Stimulated activated CD4-positive, alpha-beta T cell treated with anti-CD3 and anti-CD28 coated beads, Interleukin-2, amount 100 ng/mL, for 48 hours (primary cell): ENCODE data around the gene AGBL3.
"Not testable (repeated sequence)": the region's sequence is repeated elsewhere in the genome, so short reads cannot be mapped to it uniquely, and the experiment has no call there.

Source experiments
- DNase-seq, 2 donors: peaks; one replicate each; pipeline ENCODE4 v3.0.0-alpha.2; 2020

Gene AGBL3

DNA sequence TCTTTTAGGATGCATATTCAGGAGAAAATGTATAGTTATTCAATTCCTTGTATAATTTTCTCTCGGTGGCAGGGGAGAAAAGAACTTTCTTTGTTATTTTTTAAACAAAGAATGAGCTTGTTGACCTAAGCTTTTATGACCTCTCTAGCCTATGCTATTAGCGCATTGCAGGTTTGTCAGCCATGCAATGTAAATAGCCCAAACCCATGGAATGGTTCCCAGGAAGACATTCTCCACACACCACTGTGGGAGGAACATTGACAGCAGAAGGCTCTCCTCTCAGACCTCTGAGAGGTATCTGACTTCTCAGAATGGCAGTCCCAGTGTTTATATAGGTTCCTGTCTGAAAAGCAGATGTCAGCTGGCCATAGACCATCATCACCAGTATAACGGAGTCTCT lies 19.6 kb upstream of the AGBL3 start:
- DNase-seq, result no peak

DNA sequence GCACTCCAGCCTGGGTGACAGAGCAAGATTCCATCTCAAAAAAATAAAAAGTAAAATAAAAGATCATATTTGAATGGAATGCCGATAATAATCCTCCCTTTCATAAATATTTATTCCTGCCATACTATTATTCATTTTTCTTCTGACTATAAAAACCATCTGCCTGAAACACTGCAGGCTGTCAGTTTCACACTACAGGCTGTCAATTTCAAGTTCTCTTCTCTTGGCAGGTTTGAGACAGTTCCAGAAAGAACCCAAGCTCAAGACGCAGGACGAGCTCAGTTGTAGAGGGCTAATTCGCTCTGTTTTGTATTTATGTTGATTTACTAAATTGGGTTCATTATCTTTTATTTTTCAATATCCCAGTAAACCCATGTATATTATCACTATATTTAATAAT lies 18.2 kb upstream of the AGBL3 start:
- no peak for DNase-seq

DNA sequence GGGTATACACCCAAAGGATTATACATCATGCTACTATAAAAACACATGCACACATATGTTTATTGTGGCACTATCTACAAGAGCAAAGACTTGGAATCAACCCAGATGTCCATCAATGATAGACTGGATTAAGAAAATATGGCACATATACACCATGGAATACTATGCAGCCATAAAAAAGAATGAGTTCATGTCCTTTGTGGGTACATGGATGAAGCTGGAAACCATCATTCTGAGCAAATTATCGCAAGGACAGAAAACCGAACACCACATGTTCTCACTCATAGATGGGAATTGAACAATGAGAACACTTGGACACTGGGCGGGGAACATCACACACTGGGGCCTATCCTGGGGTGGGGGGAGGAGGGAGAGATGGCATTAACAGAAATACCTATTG lies 4.7 kb upstream of the AGBL3 start:
- not testable (repeated sequence) for DNase-seq

GRCh38 chr7:134985894-134986362 lies 380 bp upstream of the AGBL3 start:
- no peak for DNase-seq

DNA sequence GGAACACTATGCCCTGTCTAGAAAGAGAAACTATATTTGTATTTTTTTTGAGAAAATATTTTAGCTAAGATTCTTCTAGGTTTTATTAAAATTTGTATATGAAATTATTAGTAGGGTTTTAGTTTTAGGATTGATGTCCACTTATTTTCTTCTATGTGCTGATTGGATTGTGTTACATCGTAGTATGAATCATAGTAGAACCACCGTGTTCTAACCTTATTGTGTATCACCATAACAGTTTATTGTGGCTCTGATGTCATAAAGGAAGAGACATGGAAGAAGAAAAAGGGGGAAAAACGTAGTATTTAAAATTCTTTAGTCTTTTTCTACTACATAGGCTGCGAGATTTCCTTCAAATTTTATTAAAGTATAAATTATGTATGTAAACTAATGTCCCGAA lies 1.9 kb downstream of the AGBL3 start:
- no peak for DNase-seq

GRCh38 chr7:134991469-134992339 lies 5.4 kb downstream of the AGBL3 start:
- DNase-seq, result no peak

GRCh38 chr7:134992626-134993179 lies 6.4 kb downstream of the AGBL3 start:
- DNase-seq, result peak in 1 of 2 donors; percentile 14

DNA sequence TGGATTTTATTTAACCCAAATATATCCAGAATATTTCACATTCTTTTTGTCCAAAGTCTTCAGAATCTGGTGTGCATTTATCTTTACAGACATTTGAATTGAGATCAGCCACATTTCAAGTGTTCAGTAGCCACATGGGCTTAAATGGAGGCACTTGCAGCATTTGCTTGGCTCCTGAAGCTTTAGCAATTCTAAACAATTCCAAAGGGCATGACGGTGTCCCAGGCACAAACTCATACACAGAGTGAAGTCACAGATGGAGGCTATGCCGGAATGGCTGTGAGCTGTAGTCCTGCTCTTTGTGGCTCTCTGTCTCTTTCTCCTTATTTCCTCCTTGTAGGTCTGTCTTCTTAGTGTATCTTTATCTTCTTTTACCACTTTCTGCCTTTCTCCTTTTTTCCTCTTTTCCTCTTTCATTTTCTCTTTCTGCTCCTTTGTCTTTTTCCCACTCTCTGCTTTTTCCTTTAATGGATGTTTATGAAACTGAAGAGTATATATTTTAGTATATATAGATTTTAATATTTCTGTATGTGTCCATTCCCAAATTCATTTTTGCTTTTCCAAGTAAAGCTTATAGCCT lies 7.7 kb downstream of the AGBL3 start:
- DNase-seq, result no peak

DNA sequence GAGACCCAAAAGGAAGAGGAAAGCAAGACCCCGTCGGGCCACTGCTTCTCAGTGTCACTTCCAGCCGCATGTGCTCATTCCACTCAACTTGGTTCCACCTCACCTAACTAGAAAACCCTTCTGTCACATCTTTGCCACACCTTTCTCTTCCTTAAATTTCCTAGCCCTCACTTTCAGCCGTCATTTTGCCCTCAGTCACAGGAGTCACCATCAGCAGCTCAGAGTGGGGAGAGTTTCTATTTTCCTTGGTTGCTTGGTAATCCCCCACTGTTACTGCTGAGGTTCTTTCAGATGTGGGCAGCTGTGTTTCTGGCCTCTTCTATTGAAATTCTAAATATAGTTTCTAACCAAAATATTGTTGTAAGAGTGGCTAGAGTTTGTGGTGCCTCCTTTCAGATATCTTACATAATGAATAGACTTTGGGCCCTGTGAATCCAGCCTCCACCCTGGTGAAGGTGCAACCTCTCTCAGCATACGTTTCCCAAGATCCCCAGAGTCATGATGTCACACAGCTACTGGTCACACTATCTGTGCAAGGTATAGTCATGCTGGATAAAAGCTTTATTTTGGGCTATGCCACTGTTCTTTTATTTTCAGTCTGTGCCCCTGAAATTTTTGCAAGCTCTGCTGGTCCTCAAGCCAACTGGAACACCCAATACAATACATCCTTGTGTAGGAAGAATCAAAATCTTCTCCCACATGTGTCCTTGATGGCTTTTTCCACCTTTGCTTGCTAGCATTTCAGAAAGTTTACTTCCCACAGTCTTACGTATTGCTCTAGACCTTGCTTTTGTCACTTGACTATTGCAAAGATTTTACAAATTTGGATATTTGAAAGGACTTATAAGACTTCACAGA lies 9.2 kb downstream of the AGBL3 start:
- DNase-seq, result no peak

DNA sequence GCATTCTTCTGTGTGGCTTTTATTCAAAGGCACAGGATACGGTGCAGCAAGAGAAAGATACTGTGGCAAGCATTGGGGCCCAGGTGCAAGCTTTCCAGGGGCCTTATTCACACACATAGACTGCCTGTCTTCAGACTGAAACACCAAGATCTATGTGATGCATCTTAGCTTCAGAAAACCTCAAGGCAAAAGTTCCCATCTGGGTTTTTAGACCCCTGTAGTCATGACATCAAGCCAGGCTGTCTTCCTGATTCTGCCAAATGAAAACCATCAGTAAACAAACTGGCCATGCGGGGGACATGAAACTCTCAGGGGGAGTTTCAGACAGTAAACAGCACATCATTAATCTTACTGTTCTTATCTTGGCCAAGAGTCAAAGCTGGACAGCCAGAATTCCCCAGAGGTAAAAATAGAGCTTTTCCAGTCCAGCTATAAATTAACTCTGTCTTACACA lies 9.8 kb downstream of the AGBL3 start:
- no peak for DNase-seq

DNA sequence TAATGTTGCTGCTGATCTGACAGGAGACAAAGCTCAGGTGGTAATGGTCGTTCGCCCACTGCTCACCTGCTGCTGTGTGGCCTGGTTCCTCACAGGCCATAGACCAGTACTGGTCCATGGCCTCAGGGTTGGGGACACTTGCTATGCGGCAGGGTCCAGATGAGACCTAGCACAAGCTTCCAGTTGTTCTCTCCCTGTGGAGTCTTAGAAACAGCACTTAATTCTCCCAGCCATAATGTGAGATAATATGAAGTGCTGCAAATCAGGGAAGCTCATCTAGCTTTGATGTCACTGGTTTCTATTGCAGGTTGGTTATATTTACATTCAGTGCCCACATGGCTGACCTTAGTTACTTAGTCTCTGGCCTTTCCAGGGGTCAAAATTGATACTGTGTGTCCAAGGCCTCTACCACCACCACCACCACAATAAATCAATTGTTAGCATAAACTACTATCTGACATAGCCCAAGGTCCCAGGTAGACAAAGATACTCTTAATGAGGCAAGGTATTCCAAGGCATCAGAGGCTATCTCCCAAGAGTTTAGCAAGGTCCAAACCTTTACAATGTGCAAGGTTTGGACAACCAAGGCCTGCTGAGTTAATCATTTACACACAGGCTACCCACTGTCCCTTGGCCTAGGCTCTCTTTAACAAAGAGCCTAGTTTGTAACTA lies 11.0 kb downstream of the AGBL3 start:
- no peak for DNase-seq

DNA sequence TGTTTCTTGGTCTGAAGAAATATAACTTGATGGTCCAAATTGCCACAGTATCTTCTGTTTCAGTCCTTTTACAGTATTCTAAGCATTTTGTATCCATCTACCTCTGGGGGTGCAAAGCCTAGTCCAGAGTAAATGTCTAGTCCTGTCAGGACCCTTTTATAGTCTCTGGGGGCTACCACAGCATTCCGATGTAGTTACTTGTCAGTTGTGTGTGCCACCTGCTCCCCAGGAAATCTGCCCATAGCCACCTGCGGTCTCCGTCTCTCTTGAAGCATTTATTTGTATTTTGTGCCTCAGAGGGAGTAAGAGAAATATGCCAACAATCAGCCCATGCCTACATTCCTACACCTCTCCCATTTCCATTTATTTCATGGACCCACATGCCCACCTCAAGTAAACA lies 12.8 kb downstream of the AGBL3 start:
- no peak for DNase-seq

DNA sequence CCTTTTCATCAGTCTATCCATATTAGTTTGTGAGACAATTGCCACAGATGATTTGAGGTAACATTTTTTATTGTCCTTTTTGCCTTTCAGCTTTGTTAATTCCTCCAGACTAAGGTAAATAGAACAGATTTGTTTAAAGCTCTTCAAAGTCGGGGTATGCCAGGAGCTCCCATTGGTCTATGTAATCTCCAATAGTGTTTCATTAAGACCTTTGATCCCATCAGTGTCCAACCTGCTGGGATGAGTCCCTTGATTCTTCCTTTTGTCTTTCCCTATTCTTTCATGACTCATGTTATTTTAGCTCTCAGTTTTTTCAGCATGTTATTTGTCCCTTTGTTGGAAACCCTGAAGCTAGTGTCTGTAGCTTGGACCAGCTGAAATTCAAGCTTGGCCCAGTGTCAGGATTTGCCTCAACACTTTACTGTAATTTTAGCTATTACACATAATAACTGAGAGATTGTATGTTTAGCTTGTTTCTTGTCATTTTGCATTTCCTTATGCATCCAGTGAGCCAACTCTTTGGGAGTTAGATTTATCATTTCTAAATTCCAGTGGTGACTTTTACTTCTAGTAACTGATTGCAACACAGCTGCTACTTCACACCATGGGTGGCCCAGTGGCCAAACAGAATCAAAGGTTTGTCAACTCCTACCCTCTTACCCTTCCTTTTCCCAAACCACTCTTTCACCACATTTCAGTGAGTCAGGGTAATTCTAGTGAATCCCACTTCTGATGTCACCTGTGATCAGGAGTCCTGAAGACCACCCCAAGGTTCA lies 15.3 kb downstream of the AGBL3 start:
- no peak for DNase-seq

DNA sequence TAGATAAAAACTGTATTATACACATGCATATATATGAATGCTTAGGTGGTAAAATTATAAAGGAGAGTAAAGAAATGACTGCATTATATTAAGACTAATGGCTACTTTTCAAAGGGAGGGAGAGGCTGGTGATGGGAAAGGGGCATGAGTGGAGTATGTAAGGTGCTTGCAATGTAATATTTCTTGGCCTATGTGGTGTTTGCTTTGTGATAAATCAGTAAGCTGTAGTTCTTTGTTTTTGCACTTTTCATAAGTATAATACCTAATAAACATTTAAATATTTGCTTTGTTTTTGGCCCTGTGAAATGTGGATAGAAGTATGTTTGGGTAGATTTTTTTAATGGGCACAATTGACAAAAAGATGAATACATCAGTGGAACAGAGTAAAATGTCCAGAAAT lies 25.9 kb downstream of the AGBL3 start:
- no peak for DNase-seq

DNA sequence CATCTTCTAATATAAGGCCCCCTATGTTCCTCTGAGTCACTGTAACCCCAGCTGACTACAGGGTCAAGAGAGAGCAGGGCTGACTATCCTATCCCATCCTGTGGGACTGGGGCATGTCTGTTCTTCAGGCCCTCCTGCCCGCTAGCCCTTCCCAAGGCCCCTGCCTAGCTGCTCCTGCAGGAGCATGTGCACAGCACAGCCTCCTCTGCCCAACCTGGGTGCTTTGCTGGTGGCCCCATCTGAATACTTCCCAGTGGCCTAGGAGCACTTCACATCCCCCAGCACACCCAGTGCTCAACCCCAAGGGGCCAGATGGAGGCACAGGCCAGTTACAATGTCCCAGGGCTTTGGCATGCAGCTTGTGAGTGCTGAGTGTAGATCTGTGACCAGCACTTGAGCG lies 37.3 kb downstream of the AGBL3 start:
- DNase-seq, result no peak

GRCh38 chr7:135035252-135035651 lies 48.9 kb downstream of the AGBL3 start:
- DNase-seq, result no peak

GRCh38 chr7:135067017-135067416 lies 80.7 kb downstream of the AGBL3 start:
- not testable (repeated sequence) for DNase-seq

DNA sequence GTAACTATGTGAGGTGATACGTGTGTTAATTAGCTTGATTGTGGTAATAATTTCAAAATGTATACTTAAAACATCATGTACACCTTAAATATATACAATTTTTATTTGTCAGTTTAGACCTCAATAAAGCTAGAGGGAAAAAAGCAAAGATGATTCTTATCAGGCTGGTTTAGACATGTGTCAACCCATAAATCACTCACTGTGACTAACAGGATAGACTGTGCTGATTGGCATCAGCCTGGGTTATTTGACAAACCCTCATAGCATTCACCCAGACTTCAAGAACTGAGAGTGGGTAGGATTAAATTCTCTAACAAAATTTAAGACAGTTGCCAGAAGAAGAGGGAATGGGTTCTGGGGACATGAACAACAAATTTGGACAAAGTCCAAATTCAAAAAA lies 87.8 kb downstream of the AGBL3 start:
- no peak for DNase-seq

- DNase-seq, result no peak
Observed at GRCh38 chr7:135074531-135074930, 88.2 kb downstream of the AGBL3 start.

- DNase-seq, result no peak
Observed at GRCh38 chr7:135075716-135076115, 89.4 kb downstream of the AGBL3 start.

- no peak for DNase-seq
Observed at GRCh38 chr7:135076882-135077281, 90.6 kb downstream of the AGBL3 start.

DNA sequence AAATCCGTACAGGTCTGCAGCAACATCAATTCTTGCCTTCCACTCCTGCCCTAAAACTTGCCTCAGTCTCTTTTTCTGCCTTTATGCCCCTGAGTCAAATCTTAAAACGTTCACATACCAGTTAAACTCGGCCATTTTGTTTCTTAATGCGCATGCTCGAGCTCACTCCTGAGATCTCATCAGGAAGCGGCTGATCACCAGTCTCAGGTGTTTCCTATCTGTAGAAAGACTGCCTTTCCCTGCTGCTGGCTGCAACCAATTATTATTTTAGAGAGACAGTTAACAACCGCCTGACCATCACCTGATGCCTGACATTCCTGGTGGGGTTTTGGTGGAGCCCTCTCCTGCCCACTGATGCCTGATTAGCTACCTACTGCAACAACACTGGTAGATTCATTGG lies 91.3 kb downstream of the AGBL3 start:
- DNase-seq, result no peak
